MCF 10A (cell line): ENCODE measurements around the gene SH3RF2. TPM values are rescaled to one million over a fixed set of nuclear protein-coding genes. Genes with fewer than 3 reads are reported as not detected.

Experiments used
- BruUV-seq: library from RNA; stranded (reverse); fragments of 400-500 nt; replicated peaks from 2 replicates; lab custom pipeline; 2021; lab: Mats Ljungman, UMichigan
- CTCF ChIA-PET: fragments of 300-600 bp; sonication (Branson Sonifier 250); formaldehyde crosslinking; extraction: SDS; loops from one replicate; lab custom pipeline; 2021; ENCODE audit warnings: antibody characterized with exemption, inconsistent platforms; lab: Yijun Ruan, JAX
- POLR2A ChIA-PET: fragments of 300-600, 350-650 bp; sonication (Branson Sonifier 250); formaldehyde crosslinking; extraction: SDS; loops from one replicate; lab custom pipeline; 2020; ENCODE audit warnings: antibody characterized with exemption, inconsistent platforms; lab: Yijun Ruan, JAX
- DNase-seq: peaks from one replicate; pipeline ENCODE4 v3.0.0-alpha.2; 2018; ENCODE audit not compliant: unreplicated experiment
- H3K27ac Mint-ChIP-seq: one replicate; pipeline ENCODE4 v1.8.0; 2022; ENCODE audit warnings: mild to moderate bottlenecking, low read depth, mixed read lengths; ENCODE audit not compliant: unreplicated experiment
- H3K27me3 Mint-ChIP-seq: one replicate; pipeline ENCODE4 v1.8.0; 2022; ENCODE audit warnings: mixed read lengths; ENCODE audit not compliant: insufficient read depth, unreplicated experiment
- H3K36me3 Mint-ChIP-seq: one replicate; pipeline ENCODE4 v1.8.0; 2022; ENCODE audit warnings: mild to moderate bottlenecking, moderate library complexity, mixed read lengths; ENCODE audit not compliant: insufficient read depth, unreplicated experiment
- H3K4me1 Mint-ChIP-seq: one replicate; pipeline ENCODE4 v1.8.0; 2022; ENCODE audit warnings: mixed read lengths; ENCODE audit not compliant: insufficient read depth, unreplicated experiment
- H3K4me3 Mint-ChIP-seq: one replicate; pipeline ENCODE4 v1.8.0; 2022; ENCODE audit warnings: mild to moderate bottlenecking, moderate library complexity, mixed read lengths; ENCODE audit not compliant: unreplicated experiment
- H3K9me3 Mint-ChIP-seq: one replicate; pipeline ENCODE4 v1.8.0; 2022; ENCODE audit warnings: mixed read lengths; ENCODE audit not compliant: unreplicated experiment
- CTCF ChIP-seq: fragments of 200-600 bp; IDR thresholded peaks from one replicate; pipeline ENCODE4 v1.8.0; 2022; ENCODE audit warnings: antibody characterized with exemption, mild to moderate bottlenecking; ENCODE audit not compliant: unreplicated experiment
- intact Hi-C: fragments of 100-400 bp; cut with micrococcal nuclease; formaldehyde crosslinking; loops from 2 replicates; pipeline ENCODE4 v1.14.1; 2022
- total RNA-seq: library from RNA; stranded (reverse); gene quantifications from 2 replicates; pipeline ENCODE4 v1.2.3, GENCODE V29; 2022

Gene SH3RF2
- total RNA-seq, 1 experiment from 2014 or later: 29.6 TPM

DNA sequence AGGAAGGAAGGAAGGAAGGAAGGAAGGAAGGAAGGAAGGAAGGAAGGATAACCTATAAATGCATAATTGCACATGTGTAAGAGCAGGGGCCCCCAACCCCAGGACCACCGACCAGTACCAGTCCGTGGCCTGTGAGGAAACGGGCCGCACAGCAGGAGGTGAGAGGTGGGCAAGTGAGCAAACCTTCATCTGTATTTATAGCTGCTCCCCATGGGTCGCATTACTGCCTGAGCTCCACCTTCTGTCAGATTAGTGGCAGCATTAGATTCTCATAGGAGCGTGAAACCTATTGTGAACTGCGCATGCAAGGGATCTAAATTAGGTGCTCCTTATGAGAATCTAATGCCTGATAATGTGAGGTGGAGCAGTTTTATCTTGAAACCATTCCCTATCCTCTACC lies 66.1 kb downstream of the SH3RF2 start:
- ChIA-PET POLR2A (interaction anchor here (0.7 to 1.4 kb wide), 2 partner anchors 17 to 25 kb away, joined by 4 read pairs; no protein-coding TSS in a partner anchor), CTCF (interaction anchor here (0.6 to 1.3 kb wide), 3 partner anchors 9 to 42 kb away, joined by 3 to 5 read pairs (median 4); no protein-coding TSS in a partner anchor)
- no TSS peak for BruUV-seq
- intact Hi-C loops: no loop called here
- H3K36me3 Mint-ChIP-seq: peaks cover 56% of the 10 kb centered on the region
- no peak overlapping the region for H3K27ac Mint-ChIP-seq
- peaks cover 8% of the 10 kb centered on the region for H3K4me1 Mint-ChIP-seq
- H3K27me3 Mint-ChIP-seq: no peaks in the 10 kb centered on the region
- no peak for TF ChIP-seq CTCF
- no peak overlapping the region for H3K4me3 Mint-ChIP-seq
- DNase-seq: no peak
- no peaks in the 10 kb centered on the region for H3K9me3 Mint-ChIP-seq

DNA sequence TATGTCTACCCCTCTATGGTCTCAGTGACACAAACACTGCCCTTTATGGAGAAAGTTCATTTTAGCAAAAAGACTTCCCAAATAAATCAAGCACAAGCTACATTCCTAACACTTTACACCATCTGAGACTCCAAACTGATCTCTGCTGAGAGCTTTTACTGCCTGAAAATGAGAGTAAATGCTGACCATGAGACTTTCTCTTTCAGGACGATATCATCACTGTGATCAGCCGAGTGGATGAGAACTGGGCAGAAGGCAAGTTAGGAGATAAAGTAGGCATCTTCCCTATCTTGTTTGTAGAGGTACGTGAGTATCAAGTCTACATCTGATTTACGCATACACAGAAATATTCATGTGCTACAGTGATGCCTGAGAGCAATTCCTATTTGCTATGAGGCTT lies 67.5 kb downstream of the SH3RF2 start:
- ChIA-PET CTCF (interaction anchor here (1.1 kb wide), 1 partner anchor 23 kb away, joined by 3 read pairs; no protein-coding TSS in a partner anchor), POLR2A (no interaction called here)
- TF ChIP-seq CTCF: no peak
- Mint-ChIP-seq H3K36me3 (peaks cover 54% of the 10 kb centered on the region), H3K27ac (no peak overlapping the region), H3K4me3 (no peak overlapping the region), H3K9me3 (no peaks in the 10 kb centered on the region), H3K27me3 (no peaks in the 10 kb centered on the region), H3K4me1 (peaks cover 8% of the 10 kb centered on the region)
- DNase-seq: no peak
- intact Hi-C loops: no loop called here
- no TSS peak for BruUV-seq

DNA sequence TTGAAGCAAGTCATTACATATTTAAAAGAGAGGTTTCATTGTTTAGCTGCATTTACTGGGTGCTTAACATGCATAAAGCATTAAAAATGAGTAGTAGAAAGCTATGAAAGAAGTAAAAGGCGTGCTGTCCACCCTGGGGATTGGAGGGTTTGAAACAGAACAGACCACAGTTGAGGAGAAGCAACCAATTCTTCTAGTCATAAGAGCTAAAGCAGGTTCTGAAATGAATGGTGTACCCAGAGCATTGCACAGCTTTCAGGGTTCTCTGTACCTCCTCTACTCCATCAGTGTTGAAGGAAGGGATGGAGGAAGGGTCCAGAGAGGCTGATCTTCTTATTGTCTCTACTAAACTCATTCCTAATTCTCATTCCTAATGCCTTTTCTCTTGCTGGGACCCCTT lies 68.9 kb downstream of the SH3RF2 start:
- Mint-ChIP-seq H3K27me3 (no peaks in the 10 kb centered on the region), H3K4me1 (peaks cover 8% of the 10 kb centered on the region)

DNA sequence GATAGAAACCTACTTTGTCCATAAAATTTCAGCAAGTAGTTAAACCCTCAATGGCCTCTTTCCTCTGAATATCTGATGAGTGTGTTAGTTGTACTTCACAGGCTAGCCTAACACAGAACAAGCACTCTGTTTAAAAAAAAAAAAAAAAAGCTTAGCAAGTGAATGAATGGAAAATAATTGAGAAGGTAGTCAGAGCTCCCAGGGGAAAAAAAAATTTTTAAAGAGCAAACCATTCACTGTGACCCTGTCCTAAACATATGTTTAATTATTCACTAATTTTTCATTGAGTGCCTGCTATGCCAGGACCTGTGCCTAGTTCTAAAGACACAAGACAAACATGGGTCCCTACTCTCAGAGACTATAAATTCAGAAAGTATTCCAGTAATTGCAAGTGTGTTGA lies 69.3 kb downstream of the SH3RF2 start:
- H3K9me3 Mint-ChIP-seq: no peaks in the 10 kb centered on the region
- H3K36me3 Mint-ChIP-seq: peaks cover 48% of the 10 kb centered on the region
- ChIA-PET POLR2A (interaction anchor here (0.7 kb wide), 1 partner anchor 105 kb away, joined by 3 read pairs; no protein-coding TSS in a partner anchor), CTCF (interaction anchor here (0.6 to 1.6 kb wide), 8 partner anchors 10 to 1800 kb away, joined by 3 to 5 read pairs (median 3); no protein-coding TSS in a partner anchor)
- intact Hi-C loops: no loop called here
- no peaks in the 10 kb centered on the region for H3K27me3 Mint-ChIP-seq
- no peak for TF ChIP-seq CTCF
- DNase-seq: no peak
- H3K4me3 Mint-ChIP-seq: no peak overlapping the region
- no TSS peak for BruUV-seq
- H3K27ac Mint-ChIP-seq: no peak overlapping the region
- peaks cover 8% of the 10 kb centered on the region for H3K4me1 Mint-ChIP-seq

More for the DNA sequence above, 68.9 kb downstream of the SH3RF2 start:
- H3K36me3 Mint-ChIP-seq: peaks cover 53% of the 10 kb centered on the region
- POLR2A ChIA-PET: no interaction called here
- CTCF ChIA-PET: interaction anchor here (1.0 to 1.3 kb wide), 4 partner anchors 10 to 1800 kb away, joined by 3 to 5 read pairs (median 3); no protein-coding TSS in a partner anchor
- DNase-seq: no peak
- TF ChIP-seq CTCF: no peak
- no peaks in the 10 kb centered on the region for H3K9me3 Mint-ChIP-seq
- no peak overlapping the region for H3K27ac Mint-ChIP-seq
- intact Hi-C loops: no loop called here
- no peak overlapping the region for H3K4me3 Mint-ChIP-seq
- BruUV-seq: no TSS peak
